Testis (tissue), 2 donors: ENCODE results near the gene FBF1.

ENCODE experiments used
- CTCF ChIP-seq, 3 experiments: fragments of 450-650 bp in 2 of 3; fragments of 200-600 bp in 1 of 3; sonication (generic) in 1 of 3; IDR thresholded peaks; one replicate each; pipeline ENCODE4 v1.5.1; 2016 to 2019; ENCODE audit warnings: antibody characterized with exemption in 3 of 3, mild to moderate bottlenecking in 2 of 3, moderate library complexity in 1 of 3
- POLR2A ChIP-seq: fragments of 450-650 bp; IDR thresholded peaks from one replicate; pipeline ENCODE4 v1.6.1; 2017; ENCODE audit warnings: antibody characterized with exemption, mild to moderate bottlenecking, moderate library complexity

- no peak for TF ChIP-seq CTCF (IDR thresholded peaks at IDR 0.05)
- no peak for TF ChIP-seq POLR2A
These were observed 38.4 kb downstream of the FBF1 start for GRCh38 chr17:75902406-75902805.
